IPS-NIHi11 (cell line): ENCODE data around the gene KREMEN2.
A peak's percentile ranks its signal among the peaks of the same experiment; 100 is the strongest.
"Not testable (repeated sequence)": the region's sequence is repeated elsewhere in the genome, so short reads cannot be mapped to it uniquely, and the experiment has no call there.

ENCODE experiments used
- DNase-seq: peaks from one replicate; pipeline ENCODE4 v3.0.0; 2012; ENCODE audit warnings: mixed read lengths, low spot score

KREMEN2 gene, protein sequence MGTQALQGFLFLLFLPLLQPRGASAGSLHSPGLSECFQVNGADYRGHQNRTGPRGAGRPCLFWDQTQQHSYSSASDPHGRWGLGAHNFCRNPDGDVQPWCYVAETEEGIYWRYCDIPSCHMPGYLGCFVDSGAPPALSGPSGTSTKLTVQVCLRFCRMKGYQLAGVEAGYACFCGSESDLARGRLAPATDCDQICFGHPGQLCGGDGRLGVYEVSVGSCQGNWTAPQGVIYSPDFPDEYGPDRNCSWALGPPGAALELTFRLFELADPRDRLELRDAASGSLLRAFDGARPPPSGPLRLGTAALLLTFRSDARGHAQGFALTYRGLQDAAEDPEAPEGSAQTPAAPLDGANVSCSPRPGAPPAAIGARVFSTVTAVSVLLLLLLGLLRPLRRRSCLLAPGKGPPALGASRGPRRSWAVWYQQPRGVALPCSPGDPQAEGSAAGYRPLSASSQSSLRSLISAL

DNA sequence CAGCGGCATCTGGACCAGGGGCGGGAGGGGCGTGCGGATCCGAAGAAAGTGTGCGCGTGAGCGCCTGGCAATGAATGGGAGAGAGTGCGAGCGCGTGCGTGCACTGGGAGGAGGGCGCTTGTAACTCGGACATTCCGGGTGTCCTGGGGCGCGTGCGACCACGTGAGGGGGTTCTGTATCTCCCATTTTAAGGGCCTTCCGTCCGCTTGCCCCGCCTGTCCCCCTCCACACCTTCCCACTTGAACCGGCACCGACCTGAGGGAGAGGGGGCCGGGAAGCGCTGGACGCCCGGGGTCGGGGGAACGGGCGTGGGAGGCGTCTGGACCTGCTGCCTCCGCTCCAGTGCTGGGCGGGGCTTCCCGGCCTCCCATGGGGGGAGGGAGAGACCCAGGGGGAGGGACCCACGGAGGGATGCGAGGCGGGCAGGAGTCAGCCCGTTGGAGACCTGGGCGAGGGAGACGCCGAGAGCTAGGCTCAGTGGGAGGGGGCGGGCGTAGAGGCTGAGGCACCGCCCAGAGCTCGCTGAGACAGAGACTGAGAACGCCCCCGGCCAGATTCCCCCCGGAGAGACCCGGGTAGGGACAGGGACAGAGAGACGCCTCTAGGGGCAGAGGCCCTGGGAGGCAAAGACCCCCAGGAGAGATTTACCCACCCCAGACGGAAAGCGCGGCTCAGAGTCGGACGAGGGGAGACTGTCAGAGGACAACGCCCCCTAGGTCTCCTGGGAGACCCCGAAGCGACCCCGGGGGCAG lies at the start of gene KREMEN2:
KREMEN2 (plus strand) TSS at position 553 of the 752 bp plus-strand sequence. CDS start 246 bp downstream, outside the sequence.
- DNase-seq: peak; percentile 53

DNA sequence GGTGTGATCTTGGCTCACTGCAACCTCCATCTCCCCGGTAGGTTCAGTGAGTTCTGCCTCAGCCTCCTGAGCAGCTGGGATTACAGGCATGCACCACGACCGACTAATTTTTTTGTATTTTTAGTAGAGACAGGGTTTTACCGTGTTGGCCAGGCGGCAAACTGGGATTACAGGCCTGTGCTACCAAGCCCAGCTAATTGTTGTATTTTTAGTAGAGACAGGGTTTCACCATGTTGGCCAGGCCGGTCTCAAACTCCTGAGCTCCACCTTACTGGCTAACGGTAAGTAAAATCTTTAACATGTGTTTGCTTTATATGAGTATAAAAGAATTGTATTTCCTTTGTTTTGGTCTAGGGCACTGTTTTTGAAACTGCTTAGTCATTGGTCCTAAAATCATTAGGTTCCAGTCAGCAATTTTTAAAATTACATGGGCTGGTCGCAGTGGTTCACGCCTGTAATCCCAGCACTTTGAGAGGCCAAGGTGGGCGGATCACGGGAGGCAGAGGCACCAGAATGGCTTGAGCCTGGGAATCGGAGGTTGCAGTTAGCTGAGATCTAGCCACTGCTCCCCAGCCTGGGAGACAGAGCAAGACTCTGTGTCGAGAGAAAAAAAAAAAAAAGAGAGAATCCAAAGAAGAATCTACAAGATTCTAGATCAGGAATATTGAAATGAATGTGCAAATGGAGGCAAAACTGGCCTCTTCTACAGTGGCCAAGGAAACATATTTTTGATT lies 48.7 kb upstream of the KREMEN2 start:
- no peak for DNase-seq

DNA sequence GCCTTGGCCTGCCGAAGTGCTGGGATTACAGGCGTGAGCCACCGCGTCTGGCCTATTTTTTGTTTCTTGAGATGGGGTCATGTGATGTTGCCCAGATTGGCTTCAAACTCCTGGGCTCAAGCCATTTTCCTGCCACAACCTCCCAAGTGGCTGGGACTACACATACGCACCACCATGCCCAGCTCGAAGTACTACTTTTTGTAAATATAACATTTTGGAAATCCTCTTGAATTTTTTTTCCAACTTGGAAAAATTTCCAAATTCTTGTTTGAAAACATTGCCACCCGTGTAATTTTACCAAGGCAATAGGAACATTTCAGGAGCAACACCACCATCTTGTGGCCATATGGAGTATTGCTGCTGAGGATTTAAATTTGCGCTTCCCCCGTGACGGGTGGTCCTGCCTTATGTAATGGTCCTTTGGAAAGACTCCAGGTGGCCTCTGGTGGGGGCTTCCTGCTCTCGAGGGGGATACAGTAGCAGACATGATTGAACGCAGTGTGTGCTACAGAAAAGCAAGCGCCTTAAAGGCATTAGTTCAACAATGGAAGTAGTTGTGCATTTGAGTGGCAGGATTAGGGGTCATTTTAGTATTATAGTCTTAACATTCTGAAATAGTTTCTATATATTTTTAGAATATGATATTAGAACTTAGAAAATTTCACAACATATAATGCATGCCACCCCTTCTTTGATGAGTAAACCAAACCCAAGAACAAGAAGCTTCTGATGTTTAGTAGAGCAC lies 44.4 kb upstream of the KREMEN2 start:
- peak; percentile 64 for DNase-seq

DNA sequence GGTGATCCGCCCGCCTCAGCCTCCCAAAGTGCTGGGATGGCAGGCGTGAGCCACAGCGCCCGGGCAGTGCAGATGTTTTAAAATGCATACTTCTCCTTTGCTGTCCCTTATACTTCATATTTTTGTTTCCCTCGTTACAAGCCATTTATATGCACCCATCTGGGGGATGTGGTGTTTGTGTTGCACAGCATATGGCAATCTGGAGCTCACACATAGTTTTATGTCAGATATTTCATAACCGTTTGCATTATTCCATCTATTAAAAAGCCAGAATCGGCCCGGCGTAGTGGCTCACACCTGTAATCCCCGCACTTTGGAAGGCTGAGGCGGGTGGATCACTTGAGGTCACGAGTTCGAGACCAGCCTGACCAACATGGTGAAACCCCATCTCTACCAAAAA lies 40.6 kb upstream of the KREMEN2 start:
- DNase-seq: no peak

DNA sequence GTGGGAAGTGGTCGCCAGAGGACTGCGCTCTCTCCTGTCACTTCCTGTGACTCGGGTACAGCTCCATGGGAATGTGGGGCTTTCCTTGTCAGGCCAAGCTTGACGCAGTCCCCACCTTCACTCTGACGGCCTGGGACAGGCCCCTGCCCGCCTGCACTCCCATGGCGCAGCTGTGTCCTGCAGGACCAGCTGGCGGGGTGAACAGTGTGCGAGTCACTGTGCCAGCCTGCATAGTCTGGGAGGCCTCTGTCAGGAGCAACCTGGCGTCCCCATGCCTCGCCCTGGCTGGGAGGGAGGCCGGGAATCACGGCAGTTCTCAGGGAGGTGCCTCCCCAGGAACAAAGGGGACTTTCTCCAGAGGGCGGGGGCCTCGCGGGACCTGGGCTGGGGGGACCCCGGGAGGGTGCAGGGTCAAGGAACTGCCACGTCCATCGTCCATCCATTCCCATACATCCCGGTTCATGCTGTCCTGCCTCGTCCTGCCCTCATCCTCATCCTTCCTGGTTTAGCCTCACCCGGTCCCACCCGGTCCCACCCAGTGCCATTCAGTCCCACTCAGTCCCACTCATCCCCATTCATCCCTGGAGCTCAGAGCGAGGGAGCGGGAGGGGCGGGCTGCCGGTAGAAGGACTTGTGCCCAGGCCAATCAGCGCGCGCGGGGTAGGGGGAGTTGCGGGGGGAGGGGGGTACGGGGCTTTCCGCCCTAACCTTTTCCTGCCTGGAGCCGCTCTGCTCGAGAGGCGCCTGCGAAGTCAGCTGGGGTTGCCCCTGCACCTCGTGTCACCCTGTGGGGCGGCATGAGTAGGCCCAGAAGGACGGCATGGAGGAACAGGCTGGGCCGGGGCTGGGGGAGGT lies 38.9 kb upstream of the KREMEN2 start:
- DNase-seq: peak; percentile 68

DNA sequence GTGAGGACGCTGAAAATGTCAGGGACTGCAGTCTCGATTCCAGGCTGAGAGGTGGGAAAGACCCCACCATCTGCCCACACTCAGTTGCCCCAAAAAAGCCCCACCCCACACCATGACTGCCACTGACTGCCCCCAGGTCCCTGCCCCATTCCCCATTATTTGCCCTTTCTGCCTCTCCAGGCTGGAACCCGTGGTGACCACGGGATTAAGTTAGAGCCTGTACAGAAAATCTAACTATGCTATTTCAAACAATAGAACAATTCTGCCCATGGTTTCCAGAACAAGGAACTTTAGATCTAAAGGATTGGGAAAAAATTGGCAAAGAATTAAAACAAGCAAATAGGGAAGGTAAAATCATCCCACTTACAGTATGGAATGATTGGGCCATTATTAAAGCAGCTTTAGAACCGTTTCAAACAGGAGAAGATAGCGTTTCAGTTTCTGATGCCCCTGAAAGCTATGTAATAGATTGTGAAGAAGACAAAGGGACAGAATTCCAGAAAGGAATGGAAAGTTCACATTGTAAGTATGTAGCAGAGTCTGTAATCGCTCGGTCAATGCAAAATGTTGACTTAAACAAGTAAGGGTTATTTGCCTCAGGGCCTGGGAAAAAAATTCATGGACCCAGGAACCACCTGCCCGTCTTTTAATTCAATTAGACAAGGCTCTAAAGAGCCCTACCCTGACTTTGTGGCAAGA lies 38.0 kb upstream of the KREMEN2 start:
- DNase-seq: no peak

DNA sequence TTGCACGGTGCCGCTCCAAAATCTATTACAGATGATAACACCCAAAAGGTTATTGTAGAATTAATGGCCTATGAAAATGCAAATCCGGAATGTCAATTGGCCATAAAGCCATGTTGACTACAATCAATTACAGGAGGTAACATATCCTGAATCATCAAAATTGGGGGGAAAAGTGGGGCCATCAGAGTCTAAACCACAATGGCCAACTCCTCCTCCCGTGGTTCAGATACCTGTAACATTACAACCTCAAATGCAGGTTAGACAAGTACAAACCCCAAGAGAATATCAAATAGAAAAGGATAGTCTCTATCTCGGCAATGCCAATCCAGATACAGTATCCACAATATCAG lies 37.5 kb upstream of the KREMEN2 start:
- DNase-seq: no peak

DNA sequence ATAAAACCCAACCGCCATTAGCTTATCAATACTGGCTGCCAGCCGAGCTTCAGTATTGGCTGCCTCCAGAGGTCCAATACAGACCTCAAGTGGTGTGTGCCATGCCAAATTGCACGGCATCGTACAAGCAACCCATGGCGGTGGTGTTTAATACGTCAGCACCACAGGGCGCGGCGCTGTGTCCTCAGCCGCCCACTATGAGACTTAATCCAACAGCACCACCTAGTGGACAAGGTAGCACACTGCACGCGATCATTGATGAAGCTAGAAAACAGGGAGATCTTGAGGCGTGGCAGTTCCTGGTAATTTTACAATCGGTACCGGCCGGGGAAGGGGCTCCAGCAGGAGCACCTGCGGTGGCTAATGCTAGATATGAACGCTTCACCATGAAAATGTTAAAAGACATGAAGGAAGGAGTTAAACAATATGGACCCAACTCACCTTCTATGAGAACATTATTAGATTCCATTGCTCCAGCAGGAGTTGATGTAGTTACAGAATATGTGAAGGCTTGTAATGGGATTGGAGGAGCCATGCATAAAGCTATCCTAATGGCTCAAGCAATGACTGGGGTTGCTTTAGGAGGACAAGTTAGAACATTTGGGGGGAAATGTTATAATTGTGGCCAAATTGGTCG lies 36.9 kb upstream of the KREMEN2 start:
- peak; percentile 81 for DNase-seq

DNA sequence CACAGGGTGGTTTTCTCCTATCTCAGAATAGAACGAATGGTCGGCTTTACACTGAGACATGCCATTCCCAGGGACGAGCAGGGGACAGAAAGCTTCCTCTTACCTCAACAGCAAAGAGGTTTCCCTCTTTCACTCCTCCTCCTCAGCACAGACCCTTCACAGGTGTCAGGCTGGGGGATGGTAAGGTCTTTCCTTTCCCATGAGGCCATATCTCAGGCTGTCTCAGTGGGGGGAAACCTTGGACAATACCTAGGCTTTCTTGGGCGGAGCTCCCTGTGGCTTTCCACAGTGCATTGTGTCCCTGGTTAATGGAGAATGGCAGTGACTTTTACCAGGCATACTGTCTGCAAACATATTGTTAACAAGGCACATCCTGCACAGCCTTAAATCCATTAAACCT lies 35.9 kb upstream of the KREMEN2 start:
- DNase-seq: not testable (repeated sequence)

DNA sequence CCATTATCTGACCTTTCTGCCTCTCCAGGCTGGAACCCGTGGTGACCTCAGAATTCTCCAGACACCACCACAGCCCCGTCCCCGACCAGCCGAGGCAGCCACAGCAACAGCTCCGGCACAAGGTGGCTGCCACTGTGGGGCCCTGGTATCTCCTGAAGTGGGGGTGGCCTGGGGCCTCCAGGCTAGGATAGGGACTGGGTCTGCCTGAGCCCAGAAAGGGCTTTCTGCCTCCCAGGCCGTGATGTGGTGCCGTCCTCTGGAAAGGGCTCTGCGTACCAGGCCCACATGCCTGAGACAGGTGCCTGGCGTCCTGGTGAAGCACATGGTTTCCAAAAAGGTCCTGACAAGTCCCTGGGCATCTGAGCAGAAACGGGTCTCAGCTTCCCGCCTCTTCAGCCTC lies 35.3 kb upstream of the KREMEN2 start:
- no peak for DNase-seq

DNA sequence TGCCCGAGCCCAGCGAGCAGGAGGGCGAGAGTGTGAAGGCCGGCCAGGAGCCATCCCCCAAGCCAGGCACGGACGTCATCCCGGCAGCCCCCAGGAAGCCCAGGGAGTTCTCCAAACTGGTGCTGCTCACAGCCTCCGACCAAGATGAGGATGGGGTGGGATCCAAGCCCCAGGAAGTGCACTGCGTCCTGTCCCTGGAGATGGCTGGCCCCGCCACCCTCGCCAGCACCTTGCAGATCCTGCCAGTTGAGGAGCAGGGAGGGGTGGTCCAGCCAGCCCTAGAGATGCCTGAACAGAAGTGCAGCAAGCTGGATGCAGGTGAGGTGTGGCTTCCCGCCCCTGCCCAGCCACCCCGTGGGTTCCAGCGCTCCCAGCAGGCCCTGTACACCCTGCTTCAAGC lies 34.4 kb upstream of the KREMEN2 start:
- DNase-seq: no peak

DNA sequence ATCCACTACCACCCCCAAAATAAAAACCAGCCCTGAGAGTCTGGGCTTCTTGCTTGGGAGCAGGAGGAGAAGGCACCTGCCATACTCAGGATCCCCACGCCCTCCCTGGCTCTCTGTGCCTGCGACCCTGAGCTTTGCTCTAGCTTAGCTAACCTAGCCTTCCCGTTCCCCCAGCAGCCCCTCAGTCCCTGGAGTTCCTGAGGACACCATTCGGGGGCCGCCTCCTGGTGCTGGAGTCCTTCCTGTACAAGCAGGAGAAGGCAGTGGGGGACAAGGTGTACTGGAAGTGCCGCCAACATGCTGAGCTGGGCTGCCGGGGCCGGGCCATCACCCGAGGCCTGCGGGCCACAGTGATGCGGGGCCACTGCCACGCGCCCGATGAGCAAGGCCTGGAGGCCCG lies 33.8 kb upstream of the KREMEN2 start:
- DNase-seq: no peak

DNA sequence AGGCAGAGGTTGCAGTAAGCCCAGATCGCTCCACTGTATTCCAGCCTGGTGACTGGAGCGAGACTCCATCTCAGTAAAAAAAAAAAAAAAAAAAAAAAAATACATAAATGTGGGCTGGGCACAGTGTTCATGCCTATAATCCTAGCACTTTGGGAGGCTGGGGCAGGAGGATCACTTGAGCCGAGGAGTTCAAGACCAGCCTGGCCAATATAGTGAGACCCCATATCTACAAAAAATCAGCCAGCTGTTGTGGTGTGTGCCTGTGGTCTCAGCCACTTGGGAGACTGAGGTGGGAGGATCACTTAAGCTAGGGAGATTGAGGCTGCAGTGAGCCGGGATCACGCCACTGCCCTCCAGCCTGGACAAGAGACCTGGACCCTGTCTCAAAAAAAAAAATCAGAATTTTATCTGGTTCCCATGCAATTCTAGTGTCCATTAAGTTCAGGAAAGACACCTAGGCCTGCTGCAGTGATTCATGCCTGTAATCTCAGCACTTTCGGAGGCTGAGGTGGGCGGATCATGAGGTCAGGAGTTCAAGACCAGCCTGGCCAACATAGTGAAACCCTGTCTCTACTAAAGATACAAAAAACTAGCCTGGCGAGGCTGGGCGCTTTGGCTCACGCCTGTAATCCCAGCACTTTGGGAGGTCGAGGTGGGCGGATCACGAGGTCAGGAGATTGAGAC lies 32.7 kb upstream of the KREMEN2 start:
- not testable (repeated sequence) for DNase-seq

DNA sequence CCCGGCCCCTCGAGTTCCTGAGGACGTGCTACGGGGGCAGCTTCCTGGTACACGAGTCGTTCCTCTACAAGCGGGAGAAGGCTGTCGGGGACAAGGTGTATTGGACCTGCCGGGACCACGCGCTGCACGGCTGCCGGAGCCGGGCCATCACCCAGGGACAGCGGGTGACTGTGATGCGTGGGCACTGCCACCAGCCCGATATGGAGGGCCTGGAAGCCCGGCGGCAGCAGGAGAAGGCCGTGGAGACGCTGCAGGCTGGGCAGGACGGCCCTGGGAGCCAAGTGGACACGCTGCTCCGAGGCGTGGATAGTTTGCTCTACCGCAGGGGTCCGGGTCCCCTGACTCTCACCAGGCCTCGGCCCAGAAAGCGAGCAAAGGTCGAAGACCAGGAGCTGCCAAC lies 30.9 kb upstream of the KREMEN2 start:
- no peak for DNase-seq

DNA sequence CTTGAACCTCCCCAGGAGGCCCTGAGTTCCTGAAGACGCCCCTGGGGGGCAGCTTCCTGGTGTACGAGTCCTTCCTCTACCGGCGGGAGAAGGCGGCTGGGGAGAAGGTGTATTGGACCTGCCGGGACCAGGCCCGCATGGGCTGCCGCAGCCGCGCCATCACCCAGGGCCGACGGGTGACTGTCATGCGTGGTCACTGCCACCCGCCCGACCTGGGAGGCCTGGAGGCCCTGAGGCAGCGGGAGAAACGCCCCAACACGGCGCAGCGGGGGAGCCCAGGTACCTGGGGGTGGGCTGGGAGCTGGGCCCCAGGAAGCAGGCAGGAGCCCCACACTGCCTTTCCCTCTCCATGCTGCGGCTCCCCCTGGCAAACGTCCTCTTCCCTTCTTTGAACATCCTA lies 30.4 kb upstream of the KREMEN2 start:
- DNase-seq: no peak

DNA sequence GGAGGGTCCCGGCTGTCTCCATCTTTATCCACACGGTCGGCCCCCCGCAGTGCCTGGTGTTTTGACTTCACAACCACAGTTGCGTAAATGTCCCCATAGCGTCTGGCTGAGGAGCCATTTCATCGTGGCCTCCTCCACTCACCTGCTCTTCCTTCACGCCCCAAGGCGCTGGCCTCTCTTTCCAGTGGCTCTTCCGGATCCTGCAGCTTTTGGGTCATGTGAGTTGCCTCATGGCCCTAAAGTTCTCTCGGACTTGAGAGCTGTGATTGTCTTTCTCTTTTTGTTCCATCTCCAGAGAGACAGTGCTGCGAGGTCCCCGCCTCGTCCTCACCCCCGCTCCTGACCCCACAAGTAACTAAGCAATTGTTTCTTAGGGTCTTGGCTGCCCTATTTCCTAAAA lies 29.6 kb upstream of the KREMEN2 start:
- no peak for DNase-seq

DNA sequence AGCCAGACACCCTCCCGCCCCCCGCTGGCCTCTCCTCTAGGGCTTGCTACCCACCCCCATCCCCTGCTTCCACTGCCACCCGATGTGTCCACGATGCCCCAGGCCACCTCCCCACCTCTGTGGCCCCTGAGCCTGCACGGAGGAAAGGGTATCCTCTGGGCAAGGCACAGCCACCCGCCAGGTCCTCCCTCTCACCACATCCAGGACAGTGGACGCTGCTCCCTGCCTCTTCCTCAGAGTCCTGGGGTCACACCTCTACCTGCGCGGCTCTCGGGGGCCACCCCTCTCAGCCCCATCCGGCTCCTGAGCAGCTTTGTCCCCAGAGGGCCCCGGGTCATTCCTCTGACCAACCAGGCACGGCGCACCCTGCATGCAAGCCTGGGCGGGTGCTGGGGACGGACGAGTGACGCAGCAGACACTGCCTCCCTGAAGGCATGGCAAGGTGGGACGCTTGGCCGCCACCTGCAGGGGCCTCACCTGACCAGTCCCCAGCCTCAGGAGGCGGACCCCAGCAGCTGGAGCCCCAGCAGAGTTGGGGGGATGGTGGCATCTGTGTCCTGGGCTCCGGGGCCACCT lies 27.6 kb upstream of the KREMEN2 start:
- no peak for DNase-seq

DNA sequence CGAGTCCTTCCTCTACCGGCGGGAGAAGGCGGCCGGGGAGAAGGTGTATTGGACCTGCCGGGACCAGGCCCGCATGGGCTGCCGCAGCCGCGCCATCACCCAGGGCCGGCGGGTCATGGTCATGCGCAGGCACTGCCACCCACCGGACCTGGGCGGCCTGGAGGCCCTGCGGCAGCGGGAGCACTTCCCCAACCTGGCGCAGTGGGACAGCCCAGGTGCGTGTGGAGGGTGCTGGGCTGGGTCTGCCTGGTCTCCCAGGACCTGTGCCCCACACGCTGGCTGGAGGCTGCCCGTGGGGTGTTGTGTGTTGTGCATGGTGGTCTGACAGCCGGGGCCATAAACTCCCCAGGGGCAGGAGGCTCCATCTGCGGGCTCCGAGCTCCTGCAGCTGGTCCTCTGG lies 26.9 kb upstream of the KREMEN2 start:
- DNase-seq: no peak

DNA sequence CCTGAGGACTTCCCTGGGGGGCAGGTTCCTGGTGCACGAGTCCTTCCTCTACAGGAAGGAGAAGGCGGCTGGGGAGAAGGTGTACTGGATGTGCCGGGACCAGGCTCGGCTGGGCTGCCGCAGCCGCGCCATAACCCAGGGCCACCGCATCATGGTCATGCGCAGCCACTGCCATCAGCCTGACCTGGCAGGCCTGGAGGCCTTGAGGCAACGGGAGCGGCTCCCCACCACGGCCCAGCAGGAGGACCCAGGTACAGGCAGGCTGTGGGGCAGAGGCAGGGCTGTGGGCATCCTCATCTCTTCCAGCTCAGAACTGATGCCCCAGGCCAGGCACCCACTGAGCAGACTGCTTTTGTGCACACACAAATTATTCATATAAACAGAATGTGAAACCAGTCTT lies 25.9 kb upstream of the KREMEN2 start:
- no peak for DNase-seq
